GM15510 (cell line): Measurements from ENCODE around the gene CCT6B.
A peak's percentile ranks its signal among the peaks of the same experiment; 100 is the strongest.

Experiments
- POLR2A ChIP-seq: IDR thresholded peaks from 3 replicates; pipeline ENCODE4 v1.6.1; 2011; ENCODE audit warnings: borderline replicate concordance; ENCODE audit not compliant: insufficient read length; ENCODE audit errors: extremely low read depth

The CCT6B gene

GRCh38 chr17:34987232-34987631, 26.0 kb upstream of the CCT6B start:
- TF ChIP-seq POLR2A: no peak

GRCh38 chr17:34981538-34982241, 20.4 kb upstream of the CCT6B start:
- no peak for TF ChIP-seq POLR2A

- TF ChIP-seq POLR2A: peak; percentile 58
Observed at GRCh38 chr17:34980681-34981537, 19.6 kb upstream of the CCT6B start.

- TF ChIP-seq POLR2A: peak; percentile 68
Observed at GRCh38 chr17:34980353-34980680, 19.1 kb upstream of the CCT6B start, which contains the start of gene LIG3. Gene LIG3, plus strand, starts transcription at chr17:34980512. Its CDS starts 2,494 bp downstream, at chr17:34983006.

- no peak for TF ChIP-seq POLR2A
Observed at GRCh38 chr17:34979650-34980352, 18.5 kb upstream of the CCT6B start.

GRCh38 chr17:34979153-34979552, 17.9 kb upstream of the CCT6B start:
- TF ChIP-seq POLR2A: no peak

- no peak for TF ChIP-seq POLR2A
Observed at GRCh38 chr17:34974794-34975785, 13.8 kb upstream of the CCT6B start.

GRCh38 chr17:34974179-34974578, 12.9 kb upstream of the CCT6B start:
- TF ChIP-seq POLR2A: no peak

GRCh38 chr17:34958438-34958837, 2.8 kb downstream of the CCT6B start:
- TF ChIP-seq POLR2A: no peak

GRCh38 chr17:34930283-34930682, 31.0 kb downstream of the CCT6B start:
- TF ChIP-seq POLR2A: no peak

GRCh38 chr17:34926661-34927060, 34.6 kb downstream of the CCT6B start:
- no peak for TF ChIP-seq POLR2A

GRCh38 chr17:34920676-34921075, 40.6 kb downstream of the CCT6B start:
- TF ChIP-seq POLR2A: no peak

GRCh38 chr17:34917381-34917780, 43.9 kb downstream of the CCT6B start:
- TF ChIP-seq POLR2A: no peak

GRCh38 chr17:34916120-34916519, 45.1 kb downstream of the CCT6B start:
- TF ChIP-seq POLR2A: no peak

- no peak for TF ChIP-seq POLR2A
Observed at GRCh38 chr17:34913001-34913400, 48.3 kb downstream of the CCT6B start.

- no peak for TF ChIP-seq POLR2A
Observed at GRCh38 chr17:34909040-34909439, 52.2 kb downstream of the CCT6B start.
